ENCODE results near the gene TLR2. TPM values are rescaled to one million over a fixed set of nuclear protein-coding genes. Genes with fewer than 3 reads are reported as not detected.
A peak's percentile ranks its signal among the peaks of the same experiment; 100 is the strongest.

Gene TLR2
- total RNA-seq, 4 donors from 2014 or later: 0.40 to 17.6 (median 9.1) TPM

DNA sequence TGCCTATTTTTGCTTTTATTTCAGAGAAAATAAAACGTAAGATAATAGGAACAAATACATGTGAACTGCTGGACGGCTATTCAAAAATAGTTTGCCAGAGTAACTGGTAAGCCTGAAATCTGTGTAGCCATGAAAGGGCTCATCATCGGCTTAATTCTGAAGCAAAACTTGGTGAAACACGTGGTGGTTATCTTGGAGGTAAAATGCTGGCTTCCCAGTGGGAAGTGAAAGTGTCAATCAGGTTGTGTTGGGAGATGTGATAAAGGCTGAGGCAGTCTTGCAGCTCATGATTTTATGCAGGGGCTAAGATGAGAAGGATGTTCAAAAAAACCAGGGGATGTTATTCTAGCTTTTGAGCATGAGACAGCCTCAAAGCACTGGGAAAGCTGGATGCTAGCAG, 36.1 kb upstream of the TLR2 start:
- no peak for DNase-seq
- intact Hi-C loops (cut with DNase I; ENCODE audit: low total_unique reads): loop anchor here (10.0 kb wide), 1 partner anchor 303 kb away; the partner anchor contains the start of gene MND1
- no peak overlapping the region for H3K27ac ChIP-seq
- H3K4me3 ChIP-seq: no peak overlapping the region
- WGBS, 2 donors (ENCODE audit: low coverage in 1 of 2): 65 to 72% methylated on average over 4 of the region's 4 CpGs
- no peaks in the 10 kb centered on the region for H3K4me1 ChIP-seq
- TF ChIP-seq POLR2AphosphoS5 (IDR thresholded peaks at IDR 0.05): no peak
- no peaks in the 10 kb centered on the region for H3K27me3 ChIP-seq
- no peaks in the 10 kb centered on the region for H3K9me3 ChIP-seq
- in situ Hi-C loops (cut with MboI; ENCODE audit: low pct_ligation_motif_present in 1 of 4, low pct_unique_long_range_greater_than_20kb in 1 of 4, low sequenced_read_pairs in 3 of 4): no loop called here
- no peaks in the 10 kb centered on the region for H3K36me3 ChIP-seq

- Histone ChIP-seq H3K4me1 (no peaks in the 10 kb centered on the region), H3K9me3 (no peaks in the 10 kb centered on the region), H3K27ac (no peak overlapping the region), H3K36me3 (no peaks in the 10 kb centered on the region), H3K27me3 (no peaks in the 10 kb centered on the region), H3K4me3 (no peak overlapping the region)
- TF ChIP-seq POLR2A (IDR thresholded peaks at IDR 0.05): no peak
- TF ChIP-seq, protein P1, sequence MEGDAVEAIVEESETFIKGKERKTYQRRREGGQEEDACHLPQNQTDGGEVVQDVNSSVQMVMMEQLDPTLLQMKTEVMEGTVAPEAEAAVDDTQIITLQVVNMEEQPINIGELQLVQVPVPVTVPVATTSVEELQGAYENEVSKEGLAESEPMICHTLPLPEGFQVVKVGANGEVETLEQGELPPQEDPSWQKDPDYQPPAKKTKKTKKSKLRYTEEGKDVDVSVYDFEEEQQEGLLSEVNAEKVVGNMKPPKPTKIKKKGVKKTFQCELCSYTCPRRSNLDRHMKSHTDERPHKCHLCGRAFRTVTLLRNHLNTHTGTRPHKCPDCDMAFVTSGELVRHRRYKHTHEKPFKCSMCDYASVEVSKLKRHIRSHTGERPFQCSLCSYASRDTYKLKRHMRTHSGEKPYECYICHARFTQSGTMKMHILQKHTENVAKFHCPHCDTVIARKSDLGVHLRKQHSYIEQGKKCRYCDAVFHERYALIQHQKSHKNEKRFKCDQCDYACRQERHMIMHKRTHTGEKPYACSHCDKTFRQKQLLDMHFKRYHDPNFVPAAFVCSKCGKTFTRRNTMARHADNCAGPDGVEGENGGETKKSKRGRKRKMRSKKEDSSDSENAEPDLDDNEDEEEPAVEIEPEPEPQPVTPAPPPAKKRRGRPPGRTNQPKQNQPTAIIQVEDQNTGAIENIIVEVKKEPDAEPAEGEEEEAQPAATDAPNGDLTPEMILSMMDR (IDR thresholded peaks at IDR 0.05): peak in 3 of 5 experiments; percentile 19 to 26 (median 21)
- TF ChIP-seq EP300 (IDR thresholded peaks at IDR 0.05; ENCODE audit: low read depth): no peak
- no peak for TF ChIP-seq POLR2AphosphoS5 (IDR thresholded peaks at IDR 0.05)
- DNase-seq: no peak
- 50 to 51% methylated on average over 6 of the region's 6 CpGs for WGBS, 2 donors (ENCODE audit: low coverage in 1 of 2)
- in situ Hi-C loops (cut with MboI; ENCODE audit: low pct_ligation_motif_present in 1 of 4, low pct_unique_long_range_greater_than_20kb in 1 of 4, low sequenced_read_pairs in 3 of 4) (no loop called here), intact Hi-C loops (cut with DNase I; ENCODE audit: low total_unique reads) (loop anchor here (10.0 kb wide), 1 partner anchor 305 kb away; the partner anchor contains the start of gene MND1)
Observed at GRCh38 chr4:153649572-153649991, 34.5 kb upstream of the TLR2 start.

- WGBS, 2 donors (ENCODE audit: low coverage in 1 of 2): 20 to 61% methylated on average over 1 to 3 of the region's 3 CpGs
- Histone ChIP-seq H3K27ac (peak overlapping the region in 2 of 4 donors; percentile 13 to 53), H3K9me3 (no peaks in the 10 kb centered on the region)
Observed at GRCh38 chr4:153651116-153651515, 33.0 kb upstream of the TLR2 start.

GRCh38 chr4:153651587-153651986, 32.5 kb upstream of the TLR2 start:
- TF ChIP-seq POLR2A (IDR thresholded peaks at IDR 0.05): no peak
- no peak for TF ChIP-seq POLR2AphosphoS5 (IDR thresholded peaks at IDR 0.05)
- TF ChIP-seq EP300 (IDR thresholded peaks at IDR 0.05; ENCODE audit: low read depth): no peak
- TF ChIP-seq, protein P1 (IDR thresholded peaks at IDR 0.05): no peak
- Histone ChIP-seq H3K9me3 (no peaks in the 10 kb centered on the region), H3K4me3 (no peak overlapping the region), H3K4me1 (no peaks in the 10 kb centered on the region), H3K27ac (peak overlapping the region; percentile 15 to 56 (median 30)), H3K36me3 (no peaks in the 10 kb centered on the region), H3K27me3 (no peaks in the 10 kb centered on the region)
- intact Hi-C loops (cut with DNase I; ENCODE audit: low total_unique reads): no loop called here
- 38 to 50% methylated on average over 1 to 5 of the region's 5 CpGs for WGBS, 2 donors (ENCODE audit: low coverage in 1 of 2)
- in situ Hi-C loops (cut with MboI; ENCODE audit: low pct_ligation_motif_present in 1 of 4, low pct_unique_long_range_greater_than_20kb in 1 of 4, low sequenced_read_pairs in 3 of 4): no loop called here
- DNase-seq: peak; percentile 28

More at GRCh38 chr4:153651116-153651515, 33.0 kb upstream of the TLR2 start:
- DNase-seq: no peak
- Histone ChIP-seq H3K27me3 (no peaks in the 10 kb centered on the region), H3K36me3 (no peaks in the 10 kb centered on the region), H3K4me1 (no peaks in the 10 kb centered on the region), H3K4me3 (no peak overlapping the region)
- in situ Hi-C loops (cut with MboI; ENCODE audit: low pct_ligation_motif_present in 1 of 4, low pct_unique_long_range_greater_than_20kb in 1 of 4, low sequenced_read_pairs in 3 of 4): no loop called here
- TF ChIP-seq POLR2AphosphoS5 (IDR thresholded peaks at IDR 0.05) (no peak), POLR2A (IDR thresholded peaks at IDR 0.05) (no peak), EP300 (IDR thresholded peaks at IDR 0.05; ENCODE audit: low read depth) (no peak)
- TF ChIP-seq, protein P1 (IDR thresholded peaks at IDR 0.05): no peak
- intact Hi-C loops (cut with DNase I; ENCODE audit: low total_unique reads): no loop called here
